Stimulated activated naive CD8-positive, alpha-beta T cell treated with anti-CD3 and anti-CD28 coated beads, Interleukin-15, amount 100 ng/mL, for 72 hours (primary cell): ENCODE measurements around the gene AP5Z1.
A peak's percentile ranks its signal among the peaks of the same experiment; 100 is the strongest.

Experiments used
- ATAC-seq: fragments of 150-1000 bp; cut with Tn5 transposase; 2 replicates; pipeline ENCODE4 v1.10.0; 2021; ENCODE audit warnings: mild to moderate bottlenecking, moderate library complexity
- DNase-seq, 2 donors: peaks; one replicate each; pipeline ENCODE4 v3.0.0; 2021 to 2022
- H3K27ac Mint-ChIP-seq, 2 donors: one replicate each; pipeline ENCODE4 v1.8.0; 2022; ENCODE audit warnings: mild to moderate bottlenecking in 2 of 2, mixed read lengths in 2 of 2, moderate library complexity in 2 of 2
- H3K27me3 Mint-ChIP-seq: one replicate; pipeline ENCODE4 v1.8.0; 2022; ENCODE audit warnings: mixed read lengths
- H3K4me1 Mint-ChIP-seq: one replicate; pipeline ENCODE4 v1.8.0; 2022; ENCODE audit warnings: mild to moderate bottlenecking, mixed read lengths
- H3K4me3 Mint-ChIP-seq, 2 donors: one replicate each; pipeline ENCODE4 v1.8.0; 2022; ENCODE audit warnings: mild to moderate bottlenecking in 2 of 2, mixed read lengths in 2 of 2, moderate library complexity in 1 of 2
- H3K9me3 Mint-ChIP-seq, 2 donors: one replicate each; pipeline ENCODE4 v1.8.0; 2022; ENCODE audit warnings: mixed read lengths in 2 of 2

AP5Z1 gene

DNA sequence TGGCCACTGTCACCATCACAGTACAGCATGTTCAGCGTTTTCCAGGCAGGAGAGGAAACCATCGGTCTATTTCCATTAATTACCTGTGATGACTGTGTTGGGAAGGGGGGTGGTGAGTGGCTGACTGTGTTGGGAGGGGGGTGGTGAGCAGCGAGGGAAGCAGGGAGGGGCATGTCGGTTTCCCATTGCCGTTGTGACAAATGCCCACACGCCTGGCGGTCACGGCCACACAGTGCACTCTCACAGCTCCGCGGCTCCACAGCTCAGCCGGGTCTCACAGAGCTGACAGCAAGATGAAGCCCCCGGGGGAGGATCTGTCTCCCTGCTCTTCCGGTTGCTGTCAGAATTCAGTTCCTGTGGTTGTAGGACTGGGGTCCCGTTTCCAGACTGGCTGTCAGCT lies 39.0 kb downstream of the AP5Z1 start:
- no peak overlapping the region for H3K4me3 Mint-ChIP-seq
- H3K27ac Mint-ChIP-seq, result peak overlapping the region in 1 of 2 donors; percentile 59
- DNase-seq (no peak), ATAC-seq (no peak)
- peaks cover 8 to 11% of the 10 kb centered on the region in 2 donors for H3K9me3 Mint-ChIP-seq
- peaks cover 16% of the 10 kb centered on the region for H3K4me1 Mint-ChIP-seq
- peaks cover 43% of the 10 kb centered on the region for H3K27me3 Mint-ChIP-seq

DNA sequence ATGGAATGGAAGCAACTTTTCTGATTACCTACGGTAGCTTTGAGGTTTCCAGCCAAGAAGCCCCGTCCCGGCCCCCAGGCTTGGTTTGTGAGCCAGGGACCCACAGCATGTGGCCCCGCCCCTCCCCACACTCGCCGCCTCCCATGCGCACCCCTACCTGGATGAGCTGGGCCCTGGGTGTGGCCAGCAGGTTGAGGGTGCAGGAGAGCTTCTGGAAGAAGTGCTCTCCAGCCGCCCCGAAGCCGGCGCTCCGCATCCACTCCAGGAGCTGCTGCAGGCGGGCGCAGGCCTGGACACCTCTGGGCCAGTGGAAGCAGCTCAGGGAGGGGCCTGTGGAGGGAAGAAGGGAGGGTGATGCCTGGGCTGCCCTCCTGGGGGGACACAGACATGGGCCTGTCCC lies 39.7 kb downstream of the AP5Z1 start:
- DNase-seq (no peak), ATAC-seq (peak; percentile 13)
- Mint-ChIP-seq H3K4me3 (no peak overlapping the region), H3K4me1 (peaks cover 12% of the 10 kb centered on the region), H3K27me3 (peaks cover 48% of the 10 kb centered on the region), H3K9me3 (peaks cover 8 to 11% of the 10 kb centered on the region in 2 donors), H3K27ac (peak overlapping the region in 1 of 2 donors; percentile 52)

DNA sequence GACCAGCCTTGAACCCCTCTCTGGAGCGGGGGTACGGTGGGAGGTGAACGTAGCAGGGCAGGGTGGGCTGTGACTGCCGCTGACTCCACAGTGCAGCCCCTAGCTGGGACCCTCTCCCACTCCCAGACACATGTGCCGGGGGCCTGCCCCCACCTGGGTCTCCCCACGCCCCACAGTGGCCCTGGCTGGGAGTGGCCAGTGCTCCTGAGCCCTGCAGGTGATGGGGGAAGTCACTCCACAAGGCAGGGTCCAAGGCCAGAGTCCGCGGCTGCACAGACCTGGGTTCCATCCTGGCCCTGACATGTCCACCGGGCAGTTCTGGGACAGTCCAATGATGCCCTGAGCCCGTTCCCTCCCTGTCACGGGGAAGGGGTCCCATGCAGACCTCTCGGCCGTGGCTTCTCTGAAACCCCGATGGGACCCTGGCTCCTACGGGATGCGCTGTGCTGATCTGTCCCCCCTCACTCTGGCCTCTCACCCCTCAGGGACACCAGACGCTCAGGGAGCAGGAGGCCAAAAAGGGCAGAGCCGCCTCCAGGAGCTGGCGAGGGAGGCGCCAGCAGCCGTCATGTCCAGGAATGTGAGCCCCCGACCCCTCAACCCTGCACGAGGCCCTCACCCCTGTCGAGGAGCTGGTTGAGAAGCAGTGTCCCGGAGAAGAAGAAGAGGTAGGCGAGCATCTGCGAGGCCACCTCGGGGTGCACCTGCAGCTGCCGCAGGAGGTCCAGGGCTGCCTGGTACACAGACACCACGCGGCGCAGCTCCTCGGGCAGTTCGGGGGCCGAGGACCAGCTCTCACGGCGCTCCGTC lies 40.4 kb downstream of the AP5Z1 start:
- no peak overlapping the region for H3K4me3 Mint-ChIP-seq

DNA sequence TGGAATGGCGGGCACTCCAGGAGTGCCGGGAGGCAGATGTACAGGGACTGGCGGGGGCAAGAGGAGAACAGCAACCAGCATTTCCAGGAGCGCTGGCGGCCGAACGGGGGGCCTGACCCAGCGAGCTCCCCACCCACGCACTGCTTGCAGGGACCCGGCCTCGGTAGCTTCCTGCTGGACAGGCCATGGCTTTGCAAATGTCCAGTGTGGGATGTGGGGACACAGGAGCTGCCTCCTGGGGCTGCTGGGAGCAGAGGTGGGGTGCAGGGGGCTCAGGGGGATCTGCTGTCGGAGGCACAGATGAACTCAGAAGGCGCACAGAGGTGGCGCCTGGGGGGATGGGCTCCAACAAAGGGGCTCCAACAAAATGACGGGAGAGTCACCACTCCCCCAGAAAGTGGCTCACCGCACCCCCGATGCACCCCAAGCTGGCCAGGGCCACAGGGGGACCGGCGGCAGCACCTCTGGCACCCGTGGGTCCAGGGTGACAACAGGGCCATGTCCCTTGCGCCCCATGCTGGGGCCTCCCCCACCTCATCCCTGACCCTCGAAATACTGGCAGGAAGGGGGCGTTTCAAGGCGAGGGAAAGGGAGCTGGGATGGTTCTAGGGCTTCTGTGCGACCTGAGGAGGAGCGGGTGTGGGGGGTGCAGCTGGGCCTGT lies 41.1 kb downstream of the AP5Z1 start:
- Mint-ChIP-seq H3K27me3 (peaks cover 48% of the 10 kb centered on the region), H3K4me3 (no peak overlapping the region), H3K27ac (no peak overlapping the region), H3K9me3 (peaks cover 8 to 11% of the 10 kb centered on the region in 2 donors), H3K4me1 (peaks cover 7% of the 10 kb centered on the region)
- ATAC-seq, result no peak
- DNase-seq, result no peak

More for the DNA sequence above, 40.4 kb downstream of the AP5Z1 start:
- DNase-seq (no peak), ATAC-seq (peak; percentile 27)
- H3K27me3 Mint-ChIP-seq, result peaks cover 48% of the 10 kb centered on the region
- no peak overlapping the region for H3K27ac Mint-ChIP-seq
- peaks cover 8 to 11% of the 10 kb centered on the region in 2 donors for H3K9me3 Mint-ChIP-seq
- peaks cover 7% of the 10 kb centered on the region for H3K4me1 Mint-ChIP-seq

DNA sequence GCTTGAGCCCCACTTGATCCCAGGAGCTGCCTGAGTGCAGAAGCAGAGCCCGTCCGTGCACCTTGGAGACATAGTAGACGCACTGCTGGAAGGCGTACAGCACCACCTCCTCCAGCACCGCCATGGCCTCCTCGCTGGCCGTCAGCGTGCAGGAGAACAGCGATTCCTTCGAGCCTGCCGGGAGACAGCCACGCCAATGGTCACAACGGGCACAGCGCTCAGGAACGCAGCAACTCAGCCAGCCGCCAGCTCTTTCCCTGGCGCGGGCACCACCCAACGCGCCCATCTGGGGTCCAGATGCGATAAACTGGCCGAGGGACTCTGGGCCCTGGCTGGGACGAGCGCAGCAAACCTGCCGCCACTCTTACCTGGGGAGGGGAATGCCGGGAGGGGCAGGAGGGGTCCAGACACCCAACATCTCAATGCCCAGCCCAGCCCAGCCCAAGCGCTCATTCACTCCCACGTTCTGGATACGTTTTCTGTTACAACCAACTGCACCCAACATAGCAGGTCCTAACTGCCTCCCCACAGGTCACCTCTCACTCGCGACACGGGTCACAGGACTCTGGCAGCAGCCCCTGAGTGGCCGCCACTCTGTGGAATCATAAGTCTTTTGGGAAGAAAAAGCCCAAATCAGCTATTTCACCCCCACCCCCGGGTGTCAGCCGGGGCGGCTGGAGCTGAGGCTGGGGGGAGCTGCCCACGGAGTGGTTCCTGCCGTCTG lies 41.9 kb downstream of the AP5Z1 start:
- H3K27ac Mint-ChIP-seq, result no peak overlapping the region
- H3K9me3 Mint-ChIP-seq, result peaks cover 8 to 11% of the 10 kb centered on the region in 2 donors
- peaks cover 7% of the 10 kb centered on the region for H3K4me1 Mint-ChIP-seq
- no peak overlapping the region for H3K4me3 Mint-ChIP-seq
- DNase-seq (no peak), ATAC-seq (no peak)
- H3K27me3 Mint-ChIP-seq, result peaks cover 48% of the 10 kb centered on the region

DNA sequence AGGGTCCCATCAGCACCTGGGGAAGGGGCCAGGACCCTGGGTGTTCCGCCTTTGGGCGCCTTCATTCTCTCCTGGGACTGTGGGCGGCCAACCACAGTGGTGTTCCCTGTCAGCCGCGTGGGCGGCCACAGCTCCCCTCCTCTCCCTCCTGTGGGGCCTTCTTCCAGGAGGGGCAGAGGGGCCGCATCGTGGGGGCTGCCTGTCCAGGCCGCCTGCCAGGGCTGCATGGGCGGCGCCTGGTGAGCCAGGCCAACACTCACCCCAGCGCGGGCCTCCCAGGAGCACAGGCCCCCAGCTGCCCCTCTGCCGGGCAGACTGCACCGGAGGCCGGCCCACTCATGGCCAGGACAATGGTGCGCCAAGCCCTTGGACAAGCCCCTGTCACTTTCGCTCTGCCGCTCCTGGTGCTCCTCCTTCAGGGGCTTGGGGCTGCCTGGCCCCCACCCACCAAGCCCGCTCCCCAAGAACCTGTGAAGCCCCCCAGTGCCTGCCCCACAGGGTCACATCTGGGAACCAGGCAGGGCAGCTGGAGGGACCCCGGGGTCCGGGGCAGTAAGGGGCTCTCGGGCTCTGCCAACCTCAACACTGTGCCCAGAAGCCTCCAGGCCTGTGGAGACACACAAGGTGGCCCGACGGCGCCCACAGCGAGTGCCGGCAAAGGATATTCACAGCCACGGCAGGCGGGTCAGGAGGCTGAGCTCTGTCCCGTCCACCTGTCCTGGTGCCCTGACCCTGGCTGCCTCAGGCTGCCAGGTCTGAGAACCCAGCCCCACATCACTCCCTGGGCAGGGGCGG lies 42.8 kb downstream of the AP5Z1 start:
- Mint-ChIP-seq H3K4me1 (peaks cover 7% of the 10 kb centered on the region), H3K9me3 (peaks cover 1 to 3% of the 10 kb centered on the region in 2 donors), H3K27ac (peak overlapping the region in 1 of 2 donors; percentile 83), H3K27me3 (peaks cover 40% of the 10 kb centered on the region), H3K4me3 (no peak overlapping the region)
- ATAC-seq (no peak), DNase-seq (no peak)

DNA sequence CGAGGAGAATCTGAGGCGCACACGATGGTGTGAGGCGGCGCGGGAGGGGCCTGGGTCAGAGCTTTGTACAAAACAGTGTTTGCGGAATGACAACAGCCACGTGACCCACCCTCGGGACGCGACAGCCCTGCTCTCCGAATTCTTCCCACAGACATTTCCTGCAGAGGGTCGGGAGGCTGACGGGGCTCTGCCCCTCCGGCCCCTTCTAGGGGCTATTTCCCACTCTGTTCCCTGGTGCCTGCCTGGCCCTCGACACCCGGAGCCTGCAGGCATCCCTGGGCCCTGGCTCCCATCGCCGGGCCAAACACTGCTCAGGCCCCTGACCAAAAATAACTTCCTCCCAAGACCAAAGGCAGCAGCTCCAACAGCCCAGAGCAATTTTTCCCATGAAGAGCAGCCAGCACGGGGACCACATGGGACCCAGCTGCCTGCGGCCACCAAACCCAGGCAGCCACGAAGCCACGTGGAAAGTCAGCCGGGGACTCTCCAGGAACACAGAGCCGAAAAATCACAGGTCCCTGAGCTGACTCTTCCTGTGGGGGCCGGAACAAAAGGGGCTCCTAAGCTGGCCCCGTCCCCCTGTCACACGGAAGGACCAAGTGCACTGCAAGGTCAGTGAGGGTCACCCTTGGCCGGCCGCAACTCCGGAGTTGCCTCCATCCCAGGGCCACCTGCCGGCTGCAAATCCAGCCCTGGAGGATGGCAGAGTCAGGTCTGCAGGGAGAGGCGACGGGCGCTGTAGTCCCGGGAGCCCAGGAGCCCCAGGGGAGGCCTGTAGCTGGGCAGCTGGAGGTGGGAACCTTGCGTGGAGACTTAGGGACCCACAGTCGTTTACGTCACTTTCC lies 44.4 kb downstream of the AP5Z1 start:
- Mint-ChIP-seq H3K4me1 (peaks cover 1% of the 10 kb centered on the region), H3K9me3 (no peaks in the 10 kb centered on the region), H3K4me3 (no peak overlapping the region), H3K27me3 (peaks cover 24% of the 10 kb centered on the region), H3K27ac (no peak overlapping the region)
- no peak for DNase-seq
- ATAC-seq, result no peak

DNA sequence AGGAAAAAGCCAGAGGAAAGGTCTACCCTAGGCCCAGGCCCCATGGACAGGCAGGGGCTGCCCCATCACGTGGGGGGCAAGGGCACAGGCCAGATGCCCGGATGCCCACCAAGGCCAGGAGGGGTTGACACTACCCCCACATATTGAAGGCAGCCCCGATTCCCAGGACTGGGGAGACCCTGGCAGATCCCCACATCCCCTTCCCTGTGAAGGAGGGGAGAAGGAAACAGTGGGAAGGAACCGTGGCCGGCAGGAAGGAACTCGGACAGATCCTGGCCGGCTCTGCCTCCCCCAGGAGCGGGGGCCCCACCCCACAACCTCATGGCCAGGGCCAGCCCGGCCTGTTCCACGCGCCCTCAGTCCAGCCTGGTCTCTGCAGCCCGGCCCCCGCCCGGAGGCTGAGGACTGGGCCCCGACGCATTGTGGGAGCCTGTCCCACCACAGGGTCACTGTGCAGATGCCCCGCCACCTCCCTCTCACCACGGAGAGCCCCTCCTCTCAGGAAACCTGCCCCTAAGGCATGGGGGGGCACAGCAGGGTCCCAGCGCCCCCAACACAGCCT lies 45.1 kb downstream of the AP5Z1 start:
- Mint-ChIP-seq H3K4me1 (no peaks in the 10 kb centered on the region), H3K27me3 (peaks cover 21% of the 10 kb centered on the region), H3K9me3 (no peaks in the 10 kb centered on the region), H3K4me3 (no peak overlapping the region), H3K27ac (no peak overlapping the region)
- peak; percentile 18 for ATAC-seq
- no peak for DNase-seq

DNA sequence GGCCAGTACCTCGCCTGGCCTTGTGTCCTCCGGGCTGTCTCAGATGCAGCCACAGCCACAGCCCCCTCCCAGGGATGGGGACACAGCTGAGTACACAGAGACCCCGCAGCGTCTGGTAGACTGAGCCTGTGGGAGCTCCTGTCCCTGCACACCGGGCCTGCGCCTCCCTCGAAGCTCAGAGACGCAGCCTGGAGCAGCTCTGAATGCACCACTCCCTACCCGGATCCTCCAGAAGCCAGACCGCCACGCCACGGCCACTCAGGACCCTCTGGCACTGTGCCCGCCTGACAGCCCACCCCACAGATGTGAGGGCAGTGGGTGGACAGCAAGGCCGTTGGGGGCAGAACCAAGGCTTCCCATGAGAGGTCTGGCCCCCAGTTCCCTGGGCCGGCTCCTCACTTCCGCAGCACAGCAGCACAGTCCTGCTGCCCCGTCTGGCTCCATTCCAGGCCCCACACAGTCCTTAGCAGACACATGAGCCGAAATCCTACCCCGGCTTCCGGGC lies 45.6 kb downstream of the AP5Z1 start:
- H3K4me3 Mint-ChIP-seq, result no peak overlapping the region
- no peak for ATAC-seq
- H3K9me3 Mint-ChIP-seq, result no peaks in the 10 kb centered on the region
- H3K4me1 Mint-ChIP-seq, result no peaks in the 10 kb centered on the region
- H3K27me3 Mint-ChIP-seq, result peaks cover 18% of the 10 kb centered on the region
- DNase-seq, result no peak
- H3K27ac Mint-ChIP-seq, result peak overlapping the region in 1 of 2 donors; percentile 6

DNA sequence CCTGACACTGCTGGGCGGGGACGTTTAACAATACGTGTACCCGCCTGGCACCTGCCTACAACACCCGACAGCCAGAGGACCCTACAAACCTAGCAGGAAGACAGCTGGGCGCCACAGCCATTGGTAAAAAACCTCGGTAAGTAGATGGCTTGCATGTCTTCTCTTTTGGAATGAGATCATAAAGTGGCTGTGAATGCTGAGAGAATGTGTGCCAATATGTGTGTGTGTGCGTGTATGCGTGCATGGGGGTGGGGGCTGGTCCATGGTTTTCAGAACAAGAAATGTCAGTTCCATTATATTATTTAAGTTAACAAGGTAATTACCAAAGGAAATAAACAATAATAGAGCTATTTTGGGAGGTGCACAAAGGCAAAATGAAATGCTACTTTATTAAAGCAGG lies 47.3 kb downstream of the AP5Z1 start:
- ATAC-seq (no peak), DNase-seq (no peak)
- Mint-ChIP-seq H3K27me3 (peaks cover 14% of the 10 kb centered on the region), H3K4me3 (no peak overlapping the region), H3K4me1 (no peaks in the 10 kb centered on the region), H3K27ac (no peak overlapping the region), H3K9me3 (no peaks in the 10 kb centered on the region)

DNA sequence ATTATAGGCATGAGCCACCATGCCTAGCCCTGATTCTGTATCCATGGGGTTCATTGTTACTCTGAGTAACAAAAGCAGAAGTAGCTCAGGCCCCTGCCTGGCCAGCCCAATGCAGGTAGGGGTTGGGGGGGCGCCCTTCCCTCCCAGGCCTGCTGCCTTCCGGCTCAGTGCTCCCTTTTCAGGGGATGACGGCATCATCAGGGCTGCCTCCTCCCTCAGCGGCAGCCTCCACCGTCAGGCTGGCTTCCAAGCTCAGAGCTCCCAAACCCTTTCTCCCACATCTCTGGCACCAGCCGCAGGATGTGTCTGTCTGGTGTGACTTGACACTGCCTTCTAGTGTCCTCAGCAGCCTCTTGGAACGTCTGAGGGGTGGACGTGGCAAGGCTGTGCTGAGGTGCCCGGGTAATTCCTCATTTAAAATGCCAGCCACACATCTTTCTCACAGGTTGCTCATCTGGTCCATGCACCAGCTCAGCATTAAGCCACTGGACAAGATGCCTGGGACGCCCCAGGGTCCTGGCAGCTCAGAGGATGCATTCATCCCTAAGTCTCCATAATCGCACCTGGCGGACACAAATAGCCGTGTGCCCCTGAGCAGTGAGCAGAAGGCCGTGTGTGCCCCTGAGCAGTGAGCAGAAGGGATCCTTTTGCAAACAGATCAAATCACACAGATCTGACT lies 48.2 kb downstream of the AP5Z1 start:
- H3K4me1 Mint-ChIP-seq, result no peaks in the 10 kb centered on the region
- ATAC-seq, result no peak
- H3K27ac Mint-ChIP-seq, result peak overlapping the region in 1 of 2 donors; percentile 59
- H3K27me3 Mint-ChIP-seq, result peaks cover 14% of the 10 kb centered on the region
- H3K9me3 Mint-ChIP-seq, result no peaks in the 10 kb centered on the region
- H3K4me3 Mint-ChIP-seq, result no peak overlapping the region
- DNase-seq, result no peak

DNA sequence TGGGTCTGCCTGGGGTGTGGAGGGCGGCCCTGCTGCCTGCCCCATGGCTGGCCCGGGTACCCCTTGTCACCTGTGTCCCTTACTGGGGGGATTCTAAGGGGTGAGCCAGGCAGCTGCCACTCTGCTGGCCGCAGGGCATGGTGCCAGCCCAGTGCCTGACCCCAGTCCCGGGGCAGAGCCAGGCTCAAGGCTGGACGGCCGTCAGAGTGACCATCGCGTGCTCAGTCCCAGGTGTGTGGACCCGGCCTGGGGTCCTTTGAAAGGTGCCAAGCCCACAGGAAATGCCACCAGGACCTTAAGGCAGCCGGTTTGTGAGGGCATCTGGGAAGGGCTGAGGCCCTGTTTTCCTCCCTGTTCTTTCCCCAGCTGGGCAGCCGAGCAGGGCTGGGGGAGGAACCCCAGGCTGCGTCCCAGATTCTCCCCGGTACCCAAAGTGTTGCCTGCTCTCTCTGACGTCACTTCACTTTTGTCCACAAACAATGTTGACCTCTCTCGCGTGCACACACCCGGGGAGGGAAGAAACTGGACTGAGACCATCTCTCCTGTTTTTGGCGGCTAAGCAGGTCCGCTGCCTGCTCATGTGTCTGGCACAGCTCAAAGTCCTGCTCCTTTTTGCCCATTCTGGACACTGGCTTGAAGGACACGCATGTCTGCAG lies 48.8 kb downstream of the AP5Z1 start:
- Mint-ChIP-seq H3K4me1 (no peaks in the 10 kb centered on the region), H3K4me3 (no peak overlapping the region), H3K27ac (no peak overlapping the region), H3K9me3 (no peaks in the 10 kb centered on the region), H3K27me3 (peaks cover 9% of the 10 kb centered on the region)
- DNase-seq, result no peak
- ATAC-seq, result no peak

DNA sequence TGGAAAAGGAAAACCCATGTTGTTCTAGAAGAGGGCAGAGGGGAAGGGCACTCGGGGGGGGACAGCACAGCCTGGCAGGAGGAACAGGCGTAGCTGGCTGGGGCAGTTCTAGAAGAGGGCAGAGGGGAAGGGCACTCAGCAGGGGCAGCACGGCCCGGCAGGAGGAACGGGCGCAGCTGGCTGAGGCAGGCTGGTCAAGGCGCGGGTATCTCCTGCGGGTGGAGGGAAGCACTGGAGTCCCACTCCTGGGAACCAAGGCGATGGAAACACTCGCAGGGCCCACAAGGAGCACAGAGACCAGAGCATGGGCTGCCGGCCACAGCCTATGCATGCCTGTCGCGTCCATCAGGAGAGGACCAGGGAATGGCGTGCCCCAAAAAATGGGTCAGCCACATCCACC lies 49.7 kb downstream of the AP5Z1 start:
- H3K9me3 Mint-ChIP-seq, result no peaks in the 10 kb centered on the region
- ATAC-seq (no peak), DNase-seq (no peak)
- peaks cover 2% of the 10 kb centered on the region for H3K4me1 Mint-ChIP-seq
- H3K27ac Mint-ChIP-seq, result no peak overlapping the region
- no peak overlapping the region for H3K4me3 Mint-ChIP-seq
- H3K27me3 Mint-ChIP-seq, result peaks cover under 1% of the 10 kb centered on the region
